Neural progenitor cell (in vitro differentiated cells): ENCODE results near the gene ERC2. TPM values are rescaled to one million over a fixed set of nuclear protein-coding genes. Genes with fewer than 3 reads are reported as not detected.

ENCODE experiments used
- DNase-seq: peaks from one replicate; pipeline ENCODE4 v3.0.0-alpha.2; 2016; ENCODE audit warnings: low spot score
- H2AFZ ChIP-seq: fragments of 200-600 bp; sonication (generic); replicated peaks from 2 replicates; pipeline ENCODE4 v1.6.1; 2016; ENCODE audit warnings: antibody characterized with exemption
- H3F3A ChIP-seq: fragments of 200-600 bp; sonication (generic); 2 replicates; pipeline ENCODE4 v1.6.1; 2016; ENCODE audit warnings: antibody characterized with exemption, low read depth
- H3K27ac ChIP-seq: fragments of 200-600 bp; sonication (generic); 2 replicates; pipeline ENCODE4 v1.5.1; 2016; ENCODE audit warnings: mild to moderate bottlenecking
- H3K27me3 ChIP-seq: fragments of 200-600 bp; sonication (generic); 2 replicates; pipeline ENCODE4 v1.6.1; 2016; ENCODE audit warnings: mild to moderate bottlenecking, moderate library complexity
- H3K36me3 ChIP-seq: fragments of 200-600 bp; sonication (generic); 2 replicates; pipeline ENCODE4 v1.5.1; 2016
- H3K4me1 ChIP-seq: fragments of 200-600 bp; sonication (generic); 2 replicates; pipeline ENCODE4 v1.6.1; 2016; ENCODE audit warnings: mixed run types
- H3K4me2 ChIP-seq: fragments of 200-600 bp; sonication (generic); 2 replicates; pipeline ENCODE4 v1.6.1; 2016
- H3K4me3 ChIP-seq: fragments of 200-600 bp; sonication (generic); 2 replicates; pipeline ENCODE4 v1.5.1; 2016
- H3K79me2 ChIP-seq: fragments of 200-600 bp; sonication (generic); 2 replicates; pipeline ENCODE4 v1.6.1; 2016; ENCODE audit warnings: low read depth
- H3K9ac ChIP-seq: fragments of 200-600 bp; sonication (generic); 2 replicates; pipeline ENCODE4 v1.6.1; 2016
- H3K9me3 ChIP-seq: fragments of 200-600 bp; sonication (generic); 2 replicates; pipeline ENCODE4 v1.5.1; 2016; ENCODE audit warnings: low read depth
- H4K20me1 ChIP-seq: fragments of 200-600 bp; sonication (generic); 2 replicates; pipeline ENCODE4 v1.6.1; 2016; ENCODE audit warnings: low read depth
- H3K27ac Mint-ChIP-seq: 3 replicates; pipeline ENCODE4 v1.8.0; 2021; ENCODE audit warnings: mixed read lengths
- H3K27me3 Mint-ChIP-seq: 2 replicates; pipeline ENCODE4 v1.8.0; 2022; ENCODE audit warnings: low read depth, mild to moderate bottlenecking, inconsistent platforms, moderate library complexity, mixed read lengths; ENCODE audit not compliant: insufficient read depth
- H3K36me3 Mint-ChIP-seq: 3 replicates; pipeline ENCODE4 v1.8.0; 2021; ENCODE audit warnings: mixed read lengths
- H3K4me1 Mint-ChIP-seq: 3 replicates; pipeline ENCODE4 v1.8.0; 2021; ENCODE audit warnings: mixed read lengths
- H3K4me3 Mint-ChIP-seq: 3 replicates; pipeline ENCODE4 v1.8.0; 2021; ENCODE audit warnings: mild to moderate bottlenecking, moderate library complexity, mixed read lengths
- H3K9me3 Mint-ChIP-seq: 3 replicates; pipeline ENCODE4 v1.8.0; 2020; ENCODE audit warnings: mixed read lengths
- CTCF ChIP-seq: fragments of 200-600 bp; sonication (generic); IDR thresholded peaks from 2 replicates; pipeline ENCODE4 v1.5.1; 2017; ENCODE audit warnings: antibody characterized with exemption, mild to moderate bottlenecking
- EZH2 ChIP-seq: fragments of 200-600 bp; sonication (generic); IDR thresholded peaks from 2 replicates; pipeline ENCODE4 v1.6.1; 2017; ENCODE audit warnings: antibody characterized with exemption, mild to moderate bottlenecking, moderate library complexity
- EZH2phosphoT487 ChIP-seq: fragments of 200-600 bp; sonication (generic); IDR thresholded peaks from 2 replicates; pipeline ENCODE4 v1.6.1; 2017; ENCODE audit warnings: antibody characterized with exemption
- total RNA-seq: library from RNA; depleted of rRNA; stranded (reverse); fragments of >200 nt; gene quantifications from 2 replicates; pipeline ENCODE4 v1.2.3, GENCODE V29; 2015; ENCODE audit warnings: low replicate concordance

The ERC2 gene
- total RNA-seq, 1 donor from 2014 or later, result 24.8 TPM

- no peak overlapping the region for H3K27ac Mint-ChIP-seq
- H3K4me2 ChIP-seq, result no peak overlapping the region
Measured at GRCh38 chr3:55619046-55619808, 849.0 kb downstream of the ERC2 start.

GRCh38 chr3:55617385-55617784 lies 850.9 kb downstream of the ERC2 start:
- TF ChIP-seq CTCF, result no peak
- TF ChIP-seq EZH2phosphoT487, result no peak
- no peak for TF ChIP-seq EZH2
- H3K4me3 ChIP-seq, result no peak overlapping the region
- Mint-ChIP-seq H3K4me1 (peaks cover 42% of the 10 kb centered on the region), H3K27ac (no peak overlapping the region), H3K27me3 (peaks cover 4% of the 10 kb centered on the region), H3K4me3 (no peak overlapping the region), H3K36me3 (no peaks in the 10 kb centered on the region), H3K9me3 (no peaks in the 10 kb centered on the region)
- H2AFZ ChIP-seq, result no peak overlapping the region
- no peak overlapping the region for H3K9ac ChIP-seq
- H3K4me2 ChIP-seq, result no peak overlapping the region
- no peak for DNase-seq
- no peaks in the 10 kb centered on the region for H4K20me1 ChIP-seq
- no peaks in the 10 kb centered on the region for H3K36me3 ChIP-seq
- H3K27ac ChIP-seq, result no peak overlapping the region
- no peaks in the 10 kb centered on the region for H3K9me3 ChIP-seq
- H3K79me2 ChIP-seq, result no peaks in the 10 kb centered on the region
- peaks cover 37% of the 10 kb centered on the region for H3K4me1 ChIP-seq
- no peaks in the 10 kb centered on the region for H3K27me3 ChIP-seq
- peaks cover 19% of the 10 kb centered on the region for H3F3A ChIP-seq

More at GRCh38 chr3:55619046-55619808, 849.0 kb downstream of the ERC2 start:
- Histone ChIP-seq H3K27me3 (no peaks in the 10 kb centered on the region), H3K9ac (no peak overlapping the region), H3K4me1 (peaks cover 28% of the 10 kb centered on the region), H3K36me3 (no peaks in the 10 kb centered on the region), H2AFZ (no peak overlapping the region), H3K4me3 (no peak overlapping the region), H4K20me1 (no peaks in the 10 kb centered on the region), H3K79me2 (no peaks in the 10 kb centered on the region), H3K9me3 (no peaks in the 10 kb centered on the region), H3F3A (peaks cover 19% of the 10 kb centered on the region), H3K27ac (no peak overlapping the region)
- no peaks in the 10 kb centered on the region for H3K9me3 Mint-ChIP-seq
- TF ChIP-seq EZH2, result no peak
- TF ChIP-seq EZH2phosphoT487, result no peak
- TF ChIP-seq CTCF, result no peak
- no peaks in the 10 kb centered on the region for H3K36me3 Mint-ChIP-seq
- no peak overlapping the region for H3K4me3 Mint-ChIP-seq
- no peak for DNase-seq
- peaks cover 6% of the 10 kb centered on the region for H3K27me3 Mint-ChIP-seq
- peaks cover 35% of the 10 kb centered on the region for H3K4me1 Mint-ChIP-seq

GRCh38 chr3:55616803-55617202 lies 851.5 kb downstream of the ERC2 start:
- H2AFZ ChIP-seq, result no peak overlapping the region
- peaks cover 43% of the 10 kb centered on the region for H3K4me1 ChIP-seq
- H4K20me1 ChIP-seq, result no peaks in the 10 kb centered on the region
- H3K36me3 ChIP-seq, result no peaks in the 10 kb centered on the region
- no peak overlapping the region for H3K4me3 ChIP-seq
- no peaks in the 10 kb centered on the region for H3K36me3 Mint-ChIP-seq
- no peak overlapping the region for H3K4me2 ChIP-seq
- no peaks in the 10 kb centered on the region for H3K27me3 ChIP-seq
- H3K27ac ChIP-seq, result no peak overlapping the region
- H3K9ac ChIP-seq, result no peak overlapping the region
- no peaks in the 10 kb centered on the region for H3K79me2 ChIP-seq
- peaks cover 4% of the 10 kb centered on the region for H3K27me3 Mint-ChIP-seq
- peaks cover 42% of the 10 kb centered on the region for H3K4me1 Mint-ChIP-seq
- no peaks in the 10 kb centered on the region for H3K9me3 Mint-ChIP-seq
- H3K9me3 ChIP-seq, result no peaks in the 10 kb centered on the region
- H3K27ac Mint-ChIP-seq, result no peak overlapping the region
- no peak for DNase-seq
- H3K4me3 Mint-ChIP-seq, result no peak overlapping the region
- H3F3A ChIP-seq, result peaks cover 19% of the 10 kb centered on the region
- no peak for TF ChIP-seq EZH2
- no peak for TF ChIP-seq EZH2phosphoT487
- TF ChIP-seq CTCF, result no peak
